ENCODE measurements around the gene TFE3. TPM values are rescaled to one million over a fixed set of nuclear protein-coding genes. Genes with fewer than 3 reads are reported as not detected.

The TFE3 gene
- 4.4 and 11.8 TPM in 2 replicates for total RNA-seq (2014; rRNA removed; shearing (Covaris generic); ENCODE audit: low replicate concordance)

- H3K4me3 ChIP-seq (ENCODE audit: low read length), result peak within 1 kb of the TSS; percentile 82
- H4K20me1 ChIP-seq (ENCODE audit: insufficient read depth, low read depth, low read length), result no peaks in the 10 kb centered on the region
- H3K79me2 ChIP-seq (ENCODE audit: low read length), result peaks cover 16% of the 10 kb centered on the region
- H3K4me2 ChIP-seq (ENCODE audit: low read depth, low read length, poor library complexity, severe bottlenecking), result peak within 1 kb of the TSS; percentile 80
- H3K27ac ChIP-seq (ENCODE audit: low read length), result peak within 1 kb of the TSS; percentile 45; the same call in 1 of the 2 replicates
- H3K9ac ChIP-seq (ENCODE audit: low read length), result peak within 1 kb of the TSS; percentile 84
- no peaks in the 10 kb centered on the region for H3K9me3 ChIP-seq (ENCODE audit: low read length)
- no peaks in the 10 kb centered on the region for H3K36me3 ChIP-seq (ENCODE audit: insufficient read depth, low read length)
- 0 out of 2 replicates have a peak within 1 kb of the TSS, but pooled peaks have one; percentile 74 for H2AFZ ChIP-seq (ENCODE audit: low read length)
- DNase-seq, result peak; percentile 98
- H3K4me1 ChIP-seq (ENCODE audit: low read length), result peaks cover 18% of the 10 kb centered on the region
- no peaks in the 10 kb centered on the region for H3K27me3 ChIP-seq (ENCODE audit: low read length)
- no peaks in the 10 kb centered on the region for H3K9me2 ChIP-seq (replicated peaks; ENCODE audit: insufficient read depth, low read length)
Observed at GRCh38 chrX:49043220-49043986, at the start of gene TFE3. TSS of gene TFE3 (minus strand) at chrX:49043357. CDS start at chrX:49043226, 131 bp downstream.

GRCh38 chrX:49089553-49089952 is 46.4 kb upstream of the TFE3 start:
- Histone ChIP-seq H3K36me3 (ENCODE audit: insufficient read depth, low read length) (no peaks in the 10 kb centered on the region), H3K4me3 (ENCODE audit: low read length) (no peak overlapping the region), H3K9ac (ENCODE audit: low read length) (no peak overlapping the region), H3K79me2 (ENCODE audit: low read length) (no peaks in the 10 kb centered on the region), H2AFZ (ENCODE audit: low read length) (no peak overlapping the region), H3K4me1 (ENCODE audit: low read length) (no peaks in the 10 kb centered on the region), H3K27me3 (ENCODE audit: low read length) (no peaks in the 10 kb centered on the region), H3K9me3 (ENCODE audit: low read length) (no peaks in the 10 kb centered on the region), H4K20me1 (ENCODE audit: insufficient read depth, low read depth, low read length) (no peaks in the 10 kb centered on the region), H3K4me2 (ENCODE audit: low read depth, low read length, poor library complexity, severe bottlenecking) (no peak overlapping the region), H3K27ac (ENCODE audit: low read length) (no peak overlapping the region), H3K9me2 (replicated peaks; ENCODE audit: insufficient read depth, low read length) (no peaks in the 10 kb centered on the region)
- DNase-seq, result no peak

GRCh38 chrX:49082271-49082871 is 39.2 kb upstream of the TFE3 start:
- Histone ChIP-seq H2AFZ (ENCODE audit: low read length) (no peak overlapping the region), H4K20me1 (ENCODE audit: insufficient read depth, low read depth, low read length) (no peaks in the 10 kb centered on the region), H3K9me3 (ENCODE audit: low read length) (no peaks in the 10 kb centered on the region), H3K27me3 (ENCODE audit: low read length) (no peaks in the 10 kb centered on the region), H3K9ac (ENCODE audit: low read length) (no peak overlapping the region), H3K27ac (ENCODE audit: low read length) (no peak overlapping the region), H3K79me2 (ENCODE audit: low read length) (peaks cover 4% of the 10 kb centered on the region; the same call in 1 of the 2 replicates), H3K36me3 (ENCODE audit: insufficient read depth, low read length) (no peaks in the 10 kb centered on the region), H3K9me2 (replicated peaks; ENCODE audit: insufficient read depth, low read length) (no peaks in the 10 kb centered on the region), H3K4me1 (ENCODE audit: low read length) (peaks cover 7% of the 10 kb centered on the region), H3K4me3 (ENCODE audit: low read length) (no peak overlapping the region), H3K4me2 (ENCODE audit: low read depth, low read length, poor library complexity, severe bottlenecking) (no peak overlapping the region)
- no peak for DNase-seq

- Histone ChIP-seq H3K27me3 (ENCODE audit: low read length) (no peaks in the 10 kb centered on the region), H4K20me1 (ENCODE audit: insufficient read depth, low read depth, low read length) (no peaks in the 10 kb centered on the region), H3K79me2 (ENCODE audit: low read length) (peaks cover 4% of the 10 kb centered on the region; the same call in 1 of the 2 replicates), H2AFZ (ENCODE audit: low read length) (no peak within 1 kb of the TSS), H3K27ac (ENCODE audit: low read length) (peak within 1 kb of the TSS; percentile 43), H3K9ac (ENCODE audit: low read length) (peak within 1 kb of the TSS; percentile 76), H3K36me3 (ENCODE audit: insufficient read depth, low read length) (no peaks in the 10 kb centered on the region), H3K4me3 (ENCODE audit: low read length) (peak within 1 kb of the TSS; percentile 84), H3K9me2 (replicated peaks; ENCODE audit: insufficient read depth, low read length) (no peaks in the 10 kb centered on the region), H3K4me2 (ENCODE audit: low read depth, low read length, poor library complexity, severe bottlenecking) (peak within 1 kb of the TSS; percentile 72), H3K4me1 (ENCODE audit: low read length) (peaks cover 7% of the 10 kb centered on the region), H3K9me3 (ENCODE audit: low read length) (no peaks in the 10 kb centered on the region)
- DNase-seq, result peak; percentile 78
Observed at GRCh38 chrX:49079489-49080428, 36.6 kb upstream of the TFE3 start, which contains the start of gene WDR45. TSS of gene WDR45 (minus strand) at chrX:49079887. CDS start at chrX:49078095, 1,792 bp downstream.

- no peaks in the 10 kb centered on the region for H3K9me3 ChIP-seq (ENCODE audit: low read length)
- no peak overlapping the region for H3K9ac ChIP-seq (ENCODE audit: low read length)
- no peak overlapping the region for H3K4me3 ChIP-seq (ENCODE audit: low read length)
- H4K20me1 ChIP-seq (ENCODE audit: insufficient read depth, low read depth, low read length), result no peaks in the 10 kb centered on the region
- H3K36me3 ChIP-seq (ENCODE audit: insufficient read depth, low read length), result no peaks in the 10 kb centered on the region
- no peaks in the 10 kb centered on the region for H3K27me3 ChIP-seq (ENCODE audit: low read length)
- peaks cover 4% of the 10 kb centered on the region; the same call in 1 of the 2 replicates for H3K79me2 ChIP-seq (ENCODE audit: low read length)
- H2AFZ ChIP-seq (ENCODE audit: low read length), result no peak overlapping the region
- H3K9me2 ChIP-seq (replicated peaks; ENCODE audit: insufficient read depth, low read length), result no peaks in the 10 kb centered on the region
- H3K27ac ChIP-seq (ENCODE audit: low read length), result no peak overlapping the region
- peaks cover 7% of the 10 kb centered on the region for H3K4me1 ChIP-seq (ENCODE audit: low read length)
- DNase-seq, result peak; percentile 25
- no peak overlapping the region for H3K4me2 ChIP-seq (ENCODE audit: low read depth, low read length, poor library complexity, severe bottlenecking)
Observed at GRCh38 chrX:49077941-49078340, 34.8 kb upstream of the TFE3 start.

GRCh38 chrX:49075347-49075746 is 32.2 kb upstream of the TFE3 start:
- no peaks in the 10 kb centered on the region for H3K27me3 ChIP-seq (ENCODE audit: low read length)
- no peaks in the 10 kb centered on the region for H4K20me1 ChIP-seq (ENCODE audit: insufficient read depth, low read depth, low read length)
- H3K9ac ChIP-seq (ENCODE audit: low read length), result no peak overlapping the region
- H3K4me3 ChIP-seq (ENCODE audit: low read length), result no peak overlapping the region
- H3K79me2 ChIP-seq (ENCODE audit: low read length), result peaks cover 4% of the 10 kb centered on the region; the same call in 1 of the 2 replicates
- no peak overlapping the region for H3K27ac ChIP-seq (ENCODE audit: low read length)
- DNase-seq, result no peak
- H3K4me2 ChIP-seq (ENCODE audit: low read depth, low read length, poor library complexity, severe bottlenecking), result no peak overlapping the region
- no peaks in the 10 kb centered on the region for H3K9me3 ChIP-seq (ENCODE audit: low read length)
- H2AFZ ChIP-seq (ENCODE audit: low read length), result no peak overlapping the region
- H3K4me1 ChIP-seq (ENCODE audit: low read length), result peaks cover 7% of the 10 kb centered on the region
- no peaks in the 10 kb centered on the region for H3K36me3 ChIP-seq (ENCODE audit: insufficient read depth, low read length)
- H3K9me2 ChIP-seq (replicated peaks; ENCODE audit: insufficient read depth, low read length), result no peaks in the 10 kb centered on the region

GRCh38 chrX:49073601-49074575 is 30.7 kb upstream of the TFE3 start, which contains the start of gene PRAF2:
TSS of gene PRAF2 (minus strand) at chrX:49074002. CDS start at chrX:49073987, 15 bp downstream.
- Histone ChIP-seq H2AFZ (ENCODE audit: low read length) (no peak within 1 kb of the TSS), H3K79me2 (ENCODE audit: low read length) (no peaks in the 10 kb centered on the region), H3K9me2 (replicated peaks; ENCODE audit: insufficient read depth, low read length) (no peaks in the 10 kb centered on the region)

More at GRCh38 chrX:49073601-49074575, 30.7 kb upstream of the TFE3 start, which contains the start of gene PRAF2:
- Histone ChIP-seq H3K36me3 (ENCODE audit: insufficient read depth, low read length) (no peaks in the 10 kb centered on the region), H3K9me3 (ENCODE audit: low read length) (no peaks in the 10 kb centered on the region), H4K20me1 (ENCODE audit: insufficient read depth, low read depth, low read length) (no peaks in the 10 kb centered on the region), H3K27me3 (ENCODE audit: low read length) (no peaks in the 10 kb centered on the region), H3K4me1 (ENCODE audit: low read length) (peaks cover 3% of the 10 kb centered on the region), H3K27ac (ENCODE audit: low read length) (no peak within 1 kb of the TSS), H3K4me3 (ENCODE audit: low read length) (no peak within 1 kb of the TSS), H3K4me2 (ENCODE audit: low read depth, low read length, poor library complexity, severe bottlenecking) (no peak within 1 kb of the TSS), H3K9ac (ENCODE audit: low read length) (no peak within 1 kb of the TSS)
- no peak for DNase-seq

All from Karpas-422 (cell line).